Stimulated activated CD4-positive, alpha-beta T cell treated with anti-CD3 and anti-CD28 coated beads, Interleukin-1b, Interleukin-23, amount 100 ng/mL, for 24 hours (primary cell): ENCODE data around the gene RRAGB.
"Not testable (repeated sequence)": the region's sequence is repeated elsewhere in the genome, so short reads cannot be mapped to it uniquely, and the experiment has no call there.

Experiments used
- DNase-seq, 4 experiments: peaks; one replicate each; pipeline ENCODE4 v3.0.0-alpha.2; 2020; ENCODE audit warnings: low read depth in 4 of 4, low spot score in 1 of 4

Gene RRAGB

DNA sequence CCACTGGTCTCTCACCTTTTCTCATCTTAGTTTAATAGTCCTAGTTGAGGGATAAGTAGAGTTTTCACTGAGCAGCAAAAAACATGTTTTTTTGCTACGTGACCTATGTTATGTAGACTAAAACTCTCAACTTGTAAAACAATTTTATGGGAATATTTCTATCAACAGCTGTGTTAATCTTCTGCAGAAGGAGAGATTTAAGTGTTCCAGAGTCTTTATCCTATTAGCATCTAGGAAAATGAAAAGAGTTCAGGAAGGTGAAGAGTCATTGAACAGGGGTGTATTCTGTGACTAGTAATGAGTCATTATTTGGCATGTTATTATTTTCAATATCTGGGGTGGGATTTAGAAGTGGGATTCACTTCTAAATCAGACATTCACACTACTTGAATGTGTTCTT lies 41.9 kb downstream of the RRAGB start:
- no peak for DNase-seq

DNA sequence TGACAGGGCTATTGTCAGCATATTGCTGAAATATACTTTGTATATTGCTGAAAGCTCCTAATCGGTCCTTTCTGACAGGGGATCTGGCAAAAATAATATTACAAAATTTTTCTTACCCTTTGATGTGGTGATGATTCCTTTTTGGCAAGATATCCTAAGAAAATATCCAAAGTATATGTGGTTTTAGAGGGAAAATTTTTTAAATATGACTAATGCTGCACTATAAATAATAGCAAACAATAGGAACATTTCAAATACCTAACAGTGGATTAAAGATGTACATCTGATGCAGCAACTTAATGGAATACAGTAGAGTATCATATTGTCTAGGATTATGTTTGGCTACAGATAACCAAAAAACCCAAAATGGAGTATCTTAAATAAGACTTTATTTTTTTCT lies 49.6 kb downstream of the RRAGB start:
- no peak for DNase-seq

DNA sequence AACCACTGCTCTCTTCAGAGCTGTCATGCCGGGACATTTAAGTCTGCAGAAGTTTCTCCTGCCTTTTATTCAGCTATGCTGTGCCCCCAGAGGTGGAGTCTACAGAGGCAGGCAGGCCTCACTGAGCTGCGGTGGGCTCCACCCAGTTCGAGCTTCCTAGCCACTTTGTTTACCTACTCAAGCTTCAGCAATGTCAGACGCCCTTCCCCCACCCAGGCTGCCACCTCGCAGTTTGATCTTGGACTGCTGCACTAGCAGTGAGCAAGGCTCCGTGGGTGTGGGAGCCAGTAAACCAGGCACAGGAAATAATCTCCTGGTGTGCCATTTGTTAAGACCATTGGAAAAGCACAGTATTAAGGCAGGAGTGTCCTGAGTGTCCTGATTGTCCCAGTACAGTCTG lies 56.9 kb downstream of the RRAGB start:
- DNase-seq: not testable (repeated sequence)

DNA sequence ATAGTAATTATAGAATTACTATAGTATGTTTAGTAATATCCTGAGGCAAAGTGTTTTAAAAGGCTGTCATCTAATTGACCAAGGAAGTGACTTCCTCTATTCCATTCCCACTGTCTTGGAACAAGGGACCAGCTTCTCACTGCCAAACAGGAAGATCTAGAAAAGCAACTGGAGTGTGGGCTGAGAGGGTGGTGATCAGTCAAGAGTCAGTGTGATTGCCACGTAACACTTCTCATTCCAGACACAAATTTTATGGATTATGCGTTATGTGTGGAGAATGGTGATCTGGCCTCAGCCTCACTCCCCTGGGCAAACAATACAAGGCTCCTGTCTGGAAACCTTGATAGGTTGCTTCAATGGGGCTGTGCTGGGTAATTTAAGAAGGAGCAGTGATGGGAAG lies 60.0 kb downstream of the RRAGB start:
- no peak for DNase-seq

DNA sequence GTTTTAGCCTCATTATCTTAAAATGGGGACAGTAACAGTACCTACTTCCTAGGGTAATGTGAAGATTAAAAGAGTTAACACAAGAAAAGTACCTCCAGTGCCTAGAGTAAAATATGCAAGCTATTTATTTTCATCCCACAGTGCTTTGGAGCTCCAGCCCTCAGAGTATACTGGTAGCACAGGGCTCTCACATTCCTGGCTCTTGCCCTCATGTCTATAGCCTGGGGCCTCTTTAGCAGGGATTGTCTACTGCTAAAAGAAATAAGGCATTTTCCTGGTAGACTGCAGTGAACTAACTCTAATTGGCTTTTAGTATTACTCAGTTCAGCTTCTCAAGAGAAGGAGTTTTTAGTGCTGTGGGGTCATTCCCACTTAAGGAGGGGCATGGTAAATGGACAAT lies 60.8 kb downstream of the RRAGB start:
- DNase-seq: no peak

DNA sequence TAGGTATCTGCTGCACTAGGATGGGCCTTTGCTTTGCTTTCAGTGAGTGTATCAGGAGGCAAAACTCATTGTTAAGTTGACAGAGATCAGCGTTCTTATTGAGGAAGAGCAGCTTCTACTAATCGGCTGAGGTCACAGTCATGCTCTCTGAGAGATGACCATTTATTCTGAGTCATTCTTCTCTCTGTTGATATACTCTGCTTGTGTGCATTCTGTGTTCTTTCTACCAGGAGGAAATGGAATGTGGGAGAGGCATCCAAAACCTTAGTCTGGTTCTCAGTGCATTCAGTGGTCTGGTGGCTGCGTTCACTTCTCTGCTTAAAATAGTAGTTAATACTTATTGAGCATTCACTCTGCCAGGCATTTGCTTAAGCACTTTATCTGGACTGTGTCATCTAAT lies 66.2 kb downstream of the RRAGB start:
- DNase-seq: no peak

DNA sequence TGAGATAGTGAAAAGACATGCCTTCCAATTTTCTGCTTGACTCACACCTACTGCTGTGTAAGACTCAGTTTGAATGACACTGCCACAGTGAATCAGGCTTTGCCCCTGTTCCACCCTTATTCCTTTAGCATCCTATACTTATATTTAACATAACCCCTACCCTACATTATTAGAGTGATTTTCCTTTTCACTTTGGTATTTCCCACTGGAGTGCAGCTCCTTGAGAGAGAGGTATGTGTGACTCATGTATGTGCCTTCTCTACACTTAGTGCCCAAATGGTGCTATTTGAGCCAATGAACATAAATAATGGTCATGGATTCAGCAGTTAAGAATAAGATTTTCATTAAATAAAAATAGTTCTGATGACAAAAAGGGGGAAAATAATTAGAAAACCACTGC lies 69.5 kb downstream of the RRAGB start:
- no peak for DNase-seq

DNA sequence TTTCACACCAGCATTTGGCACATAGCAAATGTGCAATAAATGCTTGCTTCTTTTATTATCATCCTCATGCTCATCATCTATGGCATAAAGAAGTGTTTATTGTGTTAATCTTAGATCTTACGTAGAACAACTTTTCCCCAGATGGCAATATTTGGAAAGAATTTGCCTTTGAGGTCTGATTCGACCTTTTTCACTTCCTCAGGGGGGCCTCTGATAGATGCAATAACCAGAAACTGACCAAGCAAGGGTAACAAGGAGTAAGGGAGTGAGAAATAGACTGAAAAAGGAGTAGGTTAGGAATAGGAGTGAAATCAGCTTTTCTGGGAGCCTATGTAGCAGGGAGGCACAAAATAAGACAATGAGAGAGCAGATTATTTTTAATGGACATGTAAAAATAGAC lies 70.2 kb downstream of the RRAGB start:
- no peak for DNase-seq

DNA sequence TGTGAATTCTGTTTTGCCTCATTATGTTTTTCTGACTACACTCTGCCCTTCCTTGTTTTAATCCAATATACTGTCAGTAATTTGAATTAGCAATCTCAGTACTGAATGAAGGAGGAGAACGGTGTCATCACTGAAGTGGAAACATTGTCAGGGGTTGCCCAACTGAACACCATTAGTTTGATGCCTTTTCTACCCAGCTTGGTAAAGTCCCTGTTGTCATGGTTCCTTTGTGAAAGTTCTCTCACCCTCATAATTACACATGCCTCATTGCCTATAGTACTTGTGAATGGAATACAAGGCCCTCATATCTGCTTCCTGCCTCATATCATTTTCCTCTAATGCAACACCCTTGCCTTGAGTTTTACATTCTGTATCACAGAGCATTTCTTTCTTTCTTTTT lies 76.9 kb downstream of the RRAGB start:
- no peak for DNase-seq

DNA sequence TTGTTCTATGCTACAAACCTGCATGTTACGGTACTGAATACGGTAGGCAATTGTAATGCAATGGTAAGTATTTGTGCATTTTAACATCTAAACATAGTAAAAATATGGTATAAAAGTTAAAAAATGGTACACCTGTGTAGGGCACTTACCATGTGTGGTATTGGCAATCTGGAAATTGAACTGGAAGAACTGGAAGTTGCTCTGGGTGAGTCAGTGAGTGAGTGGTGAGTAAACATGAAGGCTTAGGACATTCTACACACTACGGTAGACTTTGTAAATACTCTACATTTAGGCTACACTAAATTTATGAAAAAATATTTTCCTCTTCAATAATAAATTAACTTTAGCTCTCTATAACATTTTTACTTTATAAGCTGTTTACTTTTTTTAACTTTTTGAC lies 78.9 kb downstream of the RRAGB start:
- no peak for DNase-seq

DNA sequence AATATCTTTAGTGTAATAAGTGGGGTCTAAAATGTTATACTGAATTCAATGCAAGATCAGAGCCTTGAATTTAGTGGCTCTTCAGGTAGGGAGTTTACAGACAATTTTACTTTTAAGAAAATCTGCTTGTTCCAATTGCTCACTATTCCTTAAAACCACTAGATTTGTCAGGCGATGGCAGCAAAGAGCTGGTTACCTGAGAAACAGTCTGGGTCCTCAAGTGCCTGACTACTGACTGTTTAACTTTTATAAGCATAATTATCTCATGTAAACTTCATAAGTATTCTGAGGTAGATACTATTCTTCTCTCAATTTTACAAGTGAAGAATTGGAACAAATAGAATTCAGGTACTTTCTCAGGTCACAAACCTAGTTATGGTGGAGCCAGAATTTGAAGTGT lies 84.3 kb downstream of the RRAGB start:
- DNase-seq: no peak
